Measurements from ENCODE around the gene STT3B.

The STT3B gene

DNA sequence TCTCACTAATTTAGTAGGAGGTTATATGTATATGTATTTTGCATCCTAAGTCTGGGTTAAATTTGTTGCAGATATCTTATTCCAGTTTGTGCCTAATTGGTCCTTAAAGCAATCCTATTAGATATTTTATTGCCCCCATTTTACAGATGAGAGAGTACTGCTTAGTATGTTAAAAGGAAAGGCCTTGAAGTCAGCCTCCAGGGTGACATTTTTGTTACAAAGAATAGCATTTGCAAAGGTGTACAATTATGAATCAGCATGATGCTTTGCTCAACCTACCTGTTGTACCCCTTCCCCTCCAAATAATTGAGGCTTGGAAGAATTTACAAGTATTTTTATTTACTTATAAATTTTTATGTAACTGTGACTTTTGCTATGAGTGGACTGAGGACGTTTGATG lies 14.0 kb downstream of the STT3B start:
- TF ChIP-seq POLR2AphosphoS5 (IDR thresholded peaks at IDR 0.05; ENCODE audit: borderline replicate concordance, low read depth, low read length) (no peak), EZH2 (IDR thresholded peaks at IDR 0.05) (no peak), FOXP2 (optimal IDR thresholded peaks at IDR 0.05; ENCODE audit: control extremely low read depth, extremely low read length, insufficient read depth) (no peak)
- H3K36me3 ChIP-seq (ENCODE audit: insufficient read depth, low read length): no peaks in the 10 kb centered on the region
- H3K4me3 ChIP-seq: no peak overlapping the region
- H3K9me3 ChIP-seq (ENCODE audit: low read depth, low read length): no peaks in the 10 kb centered on the region
- H3K9ac ChIP-seq (ENCODE audit: insufficient read length): no peak overlapping the region
- DNase-seq (ENCODE audit: low read depth, low spot score): no peak
- H3K27ac ChIP-seq: no peak overlapping the region

GRCh38 chr3:31550452-31551251 lies 17.9 kb downstream of the STT3B start:
- Histone ChIP-seq H3K9me3 (ENCODE audit: low read depth, low read length) (no peaks in the 10 kb centered on the region), H3K9ac (ENCODE audit: insufficient read length) (no peak overlapping the region)
- DNase-seq (ENCODE audit: low read depth, low spot score): no peak

GRCh38 chr3:31551646-31552045 lies 18.9 kb downstream of the STT3B start:
- TF ChIP-seq EZH2 (IDR thresholded peaks at IDR 0.05) (no peak), POLR2AphosphoS5 (IDR thresholded peaks at IDR 0.05; ENCODE audit: borderline replicate concordance, low read depth, low read length) (no peak), FOXP2 (optimal IDR thresholded peaks at IDR 0.05; ENCODE audit: control extremely low read depth, extremely low read length, insufficient read depth) (no peak)
- Histone ChIP-seq H3K4me3 (no peak overlapping the region), H3K36me3 (ENCODE audit: insufficient read depth, low read length) (no peaks in the 10 kb centered on the region)

More at GRCh38 chr3:31550452-31551251, 17.9 kb downstream of the STT3B start:
- Histone ChIP-seq H3K4me3 (no peak overlapping the region), H3K27ac (no peak overlapping the region), H3K36me3 (ENCODE audit: insufficient read depth, low read length) (no peaks in the 10 kb centered on the region)
- TF ChIP-seq POLR2AphosphoS5 (IDR thresholded peaks at IDR 0.05; ENCODE audit: borderline replicate concordance, low read depth, low read length) (no peak), FOXP2 (optimal IDR thresholded peaks at IDR 0.05; ENCODE audit: control extremely low read depth, extremely low read length, insufficient read depth) (no peak), EZH2 (IDR thresholded peaks at IDR 0.05) (no peak)

DNA sequence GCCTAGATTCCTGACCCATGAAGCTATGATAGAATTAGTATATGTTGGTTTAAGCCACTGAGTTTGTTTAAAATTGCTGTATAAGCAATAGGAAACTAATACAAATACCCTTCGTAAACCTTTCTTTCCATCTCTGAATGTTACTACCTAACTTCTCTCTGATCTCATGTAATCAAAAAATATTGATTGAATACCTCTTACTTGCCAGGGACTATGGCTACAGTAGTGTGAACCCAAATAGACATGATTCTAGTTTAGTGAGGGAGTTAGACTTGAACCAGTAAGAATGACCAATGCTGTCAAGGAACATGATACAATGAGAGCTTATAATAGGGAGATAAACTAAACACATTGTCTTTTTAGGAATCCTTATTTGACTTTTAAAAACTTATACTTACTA lies 19.4 kb downstream of the STT3B start:
- no peak overlapping the region for H3K9ac ChIP-seq (ENCODE audit: insufficient read length)
- no peaks in the 10 kb centered on the region for H3K9me3 ChIP-seq (ENCODE audit: low read depth, low read length)
- H3K36me3 ChIP-seq (ENCODE audit: insufficient read depth, low read length): no peaks in the 10 kb centered on the region
- no peak for DNase-seq (ENCODE audit: low read depth, low spot score)
- H3K4me3 ChIP-seq: no peak overlapping the region
- TF ChIP-seq EZH2 (IDR thresholded peaks at IDR 0.05): no peak
- no peak for TF ChIP-seq POLR2AphosphoS5 (IDR thresholded peaks at IDR 0.05; ENCODE audit: borderline replicate concordance, low read depth, low read length)
- no peak for TF ChIP-seq FOXP2 (optimal IDR thresholded peaks at IDR 0.05; ENCODE audit: control extremely low read depth, extremely low read length, insufficient read depth)
- no peak overlapping the region for H3K27ac ChIP-seq

More at GRCh38 chr3:31551646-31552045, 18.9 kb downstream of the STT3B start:
- no peak for DNase-seq (ENCODE audit: low read depth, low spot score)
- H3K9ac ChIP-seq (ENCODE audit: insufficient read length): no peak overlapping the region
- no peaks in the 10 kb centered on the region for H3K9me3 ChIP-seq (ENCODE audit: low read depth, low read length)
- H3K27ac ChIP-seq: no peak overlapping the region

DNA sequence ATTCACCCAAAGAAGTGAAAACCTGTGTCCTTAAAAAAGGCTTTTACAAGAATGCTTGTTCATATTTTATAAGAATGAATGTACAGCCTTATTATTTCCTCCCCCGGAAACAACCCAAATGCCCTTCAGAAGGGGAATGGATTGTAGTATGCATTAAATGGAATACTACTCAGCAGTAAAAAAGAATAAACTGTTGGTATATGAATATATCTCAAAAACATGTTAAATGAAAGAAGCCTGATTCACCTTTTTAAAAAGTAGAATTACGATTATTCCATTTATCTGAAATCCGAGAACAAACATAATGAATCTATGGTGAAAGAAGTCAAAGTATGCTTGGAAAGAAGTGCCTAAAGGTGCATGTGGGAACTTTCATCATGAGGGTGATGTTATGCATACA lies 20.5 kb downstream of the STT3B start:
- no peaks in the 10 kb centered on the region for H3K36me3 ChIP-seq (ENCODE audit: insufficient read depth, low read length)
- H3K9ac ChIP-seq (ENCODE audit: insufficient read length): no peak overlapping the region
- no peak overlapping the region for H3K4me3 ChIP-seq
- TF ChIP-seq EZH2 (IDR thresholded peaks at IDR 0.05) (no peak), FOXP2 (optimal IDR thresholded peaks at IDR 0.05; ENCODE audit: control extremely low read depth, extremely low read length, insufficient read depth) (no peak), POLR2AphosphoS5 (IDR thresholded peaks at IDR 0.05; ENCODE audit: borderline replicate concordance, low read depth, low read length) (no peak)
- no peak overlapping the region for H3K27ac ChIP-seq
- H3K9me3 ChIP-seq (ENCODE audit: low read depth, low read length): no peaks in the 10 kb centered on the region
- no peak for DNase-seq (ENCODE audit: low read depth, low spot score)

GRCh38 chr3:31555204-31555603 lies 22.5 kb downstream of the STT3B start:
- no peak for DNase-seq (ENCODE audit: low read depth, low spot score)
- Histone ChIP-seq H3K36me3 (ENCODE audit: insufficient read depth, low read length) (no peaks in the 10 kb centered on the region), H3K4me3 (no peak overlapping the region), H3K9ac (ENCODE audit: insufficient read length) (no peak overlapping the region), H3K27ac (no peak overlapping the region), H3K9me3 (ENCODE audit: low read depth, low read length) (no peaks in the 10 kb centered on the region)
- TF ChIP-seq EZH2 (IDR thresholded peaks at IDR 0.05): no peak

DNA sequence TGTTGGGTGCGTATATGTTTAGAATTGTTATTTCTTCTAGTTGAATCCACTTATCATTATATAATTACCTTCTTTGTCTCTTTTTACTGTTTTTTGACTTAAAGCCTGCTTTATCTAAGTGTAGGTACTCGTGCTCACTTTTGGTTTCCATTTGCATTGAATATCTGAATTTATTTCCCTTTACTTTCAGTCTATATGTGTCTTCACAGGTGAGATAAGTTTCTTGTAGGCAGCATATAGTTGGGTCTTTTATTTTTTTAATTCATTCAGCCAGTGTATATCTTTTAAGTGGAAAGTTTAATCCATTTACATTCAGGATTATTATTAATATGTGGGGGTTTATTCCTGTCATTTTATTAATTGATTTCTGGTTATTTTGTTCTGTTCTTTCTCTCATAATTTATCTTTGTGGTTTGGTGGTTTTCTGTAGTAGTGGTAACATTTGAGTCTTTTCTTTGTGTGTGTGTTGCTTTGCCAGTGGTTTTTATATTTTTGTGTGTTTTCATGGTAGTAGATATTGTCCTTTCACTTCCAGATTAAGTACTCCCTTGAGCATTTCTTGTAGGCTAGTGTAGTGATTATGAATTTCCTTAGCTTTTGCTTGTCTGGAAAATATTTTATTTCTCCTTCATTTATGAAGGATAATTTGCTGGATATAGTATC lies 27.3 kb downstream of the STT3B start:
- H3K36me3 ChIP-seq (ENCODE audit: insufficient read depth, low read length): no peaks in the 10 kb centered on the region

GRCh38 chr3:31561891-31562290 lies 29.2 kb downstream of the STT3B start:
- no peak overlapping the region for H3K27ac ChIP-seq
- no peaks in the 10 kb centered on the region for H3K9me3 ChIP-seq (ENCODE audit: low read depth, low read length)
- TF ChIP-seq FOXP2 (optimal IDR thresholded peaks at IDR 0.05; ENCODE audit: control extremely low read depth, extremely low read length, insufficient read depth): no peak
- TF ChIP-seq POLR2AphosphoS5 (IDR thresholded peaks at IDR 0.05; ENCODE audit: borderline replicate concordance, low read depth, low read length): no peak
- TF ChIP-seq EZH2 (IDR thresholded peaks at IDR 0.05): no peak
- DNase-seq (ENCODE audit: low read depth, low spot score): no peak
- H3K9ac ChIP-seq (ENCODE audit: insufficient read length): no peak overlapping the region
- H3K36me3 ChIP-seq (ENCODE audit: insufficient read depth, low read length): no peaks in the 10 kb centered on the region
- H3K4me3 ChIP-seq: no peak overlapping the region

More for the DNA sequence above, 27.3 kb downstream of the STT3B start:
- no peak for DNase-seq (ENCODE audit: low read depth, low spot score)
- Histone ChIP-seq H3K9me3 (ENCODE audit: low read depth, low read length) (no peaks in the 10 kb centered on the region), H3K27ac (no peak overlapping the region), H3K4me3 (no peak overlapping the region), H3K9ac (ENCODE audit: insufficient read length) (no peak overlapping the region)
- TF ChIP-seq FOXP2 (optimal IDR thresholded peaks at IDR 0.05; ENCODE audit: control extremely low read depth, extremely low read length, insufficient read depth) (no peak), POLR2AphosphoS5 (IDR thresholded peaks at IDR 0.05; ENCODE audit: borderline replicate concordance, low read depth, low read length) (no peak), EZH2 (IDR thresholded peaks at IDR 0.05) (no peak)
